A673 (cell line): ENCODE measurements around the gene PHRF1. TPM values are rescaled to one million over a fixed set of nuclear protein-coding genes. Genes with fewer than 3 reads are reported as not detected.

ENCODE experiments used
- BruUV-seq: library from RNA; stranded (reverse); fragments of 400-500 nt; replicated peaks from 2 replicates; lab custom pipeline; 2021; lab: Mats Ljungman, UMichigan
- CTCF ChIA-PET: fragments of 300-600 bp; sonication (Branson Sonifier 250); formaldehyde crosslinking; loops from one replicate; lab custom pipeline; 2022; ENCODE audit warnings: antibody characterized with exemption; lab: Charles Lee
- POLR2A ChIA-PET: fragments of 300-600 bp; sonication (Branson Sonifier 250); formaldehyde crosslinking; loops from one replicate; lab custom pipeline; 2022; ENCODE audit warnings: antibody characterized with exemption; ENCODE audit not compliant: low non-redundant PET; lab: Charles Lee
- DNase-seq: peaks from one replicate; pipeline ENCODE4 v3.0.0-alpha.2; 2015; ENCODE audit warnings: low spot score
- H3K27ac ChIP-seq: fragments of 200-600 bp; sonication (generic); 2 replicates; pipeline ENCODE4 v1.5.1; 2016; ENCODE audit warnings: mixed run types, low read depth, mild to moderate bottlenecking, mixed read lengths, antibody characterized with exemption, low read length; ENCODE audit not compliant: poor library complexity, severe bottlenecking
- H3K27me3 ChIP-seq: fragments of 200-600 bp; sonication (generic); replicated peaks from 2 replicates; pipeline ENCODE4 v1.6.1; 2017; ENCODE audit warnings: mixed run types, low read depth, mild to moderate bottlenecking, mixed read lengths, antibody characterized with exemption, low read length; ENCODE audit not compliant: insufficient read depth, poor library complexity
- H3K36me3 ChIP-seq: fragments of 200-600 bp; sonication (generic); 2 replicates; pipeline ENCODE4 v1.6.1; 2016; ENCODE audit warnings: mixed run types, mild to moderate bottlenecking, mixed read lengths, antibody characterized with exemption, low read length; ENCODE audit not compliant: insufficient read depth, poor library complexity, severe bottlenecking
- H3K4me1 ChIP-seq: fragments of 200-600 bp; sonication (generic); 2 replicates; pipeline ENCODE4 v1.6.1; 2017; ENCODE audit warnings: mixed run types, mild to moderate bottlenecking, mixed read lengths, antibody characterized with exemption, low read length; ENCODE audit not compliant: insufficient read depth, poor library complexity, severe bottlenecking
- H3K4me3 ChIP-seq: fragments of 200-600 bp; sonication (generic); 2 replicates; pipeline ENCODE4 v1.5.1; 2016; ENCODE audit warnings: low read depth, mixed run types, mild to moderate bottlenecking, mixed read lengths, low read length; ENCODE audit not compliant: poor library complexity, severe bottlenecking
- H3K9me3 ChIP-seq: fragments of 200-600 bp; sonication (generic); 2 replicates; pipeline ENCODE4 v1.6.1; 2016; ENCODE audit warnings: mixed run types, low read depth, mild to moderate bottlenecking, mixed read lengths, antibody characterized with exemption, low read length; ENCODE audit not compliant: poor library complexity, severe bottlenecking
- EZH2 ChIP-seq: fragments of 200-600 bp; sonication (generic); IDR thresholded peaks from 2 replicates; pipeline ENCODE4 v1.6.1; 2017; ENCODE audit warnings: borderline replicate concordance, low read depth, mild to moderate bottlenecking, mixed read lengths, antibody characterized with exemption, low read length; ENCODE audit not compliant: poor library complexity, severe bottlenecking
- intact Hi-C: fragments of 100-400 bp; cut with micrococcal nuclease; formaldehyde crosslinking; loops from one replicate; pipeline ENCODE4 v1.10.0; 2022; ENCODE audit not compliant: unreplicated experiment
- total RNA-seq: library from RNA; stranded (reverse); gene quantifications from 2 replicates; pipeline ENCODE4 v1.2.3, GENCODE V29; 2021
- TF ChIP-seq, protein P1 (sequence below): fragments of 300-800, 200-600 bp; sonication (generic); conservative IDR thresholded peaks from 2 replicates; pipeline ENCODE4 v1.5.1; 2017; ENCODE audit warnings: low read depth, mild to moderate bottlenecking, antibody characterized with exemption, low read length, moderate library complexity, mixed read lengths

Gene PHRF1
- total RNA-seq, 1 experiment from 2014 or later = 43.0 TPM

DNA sequence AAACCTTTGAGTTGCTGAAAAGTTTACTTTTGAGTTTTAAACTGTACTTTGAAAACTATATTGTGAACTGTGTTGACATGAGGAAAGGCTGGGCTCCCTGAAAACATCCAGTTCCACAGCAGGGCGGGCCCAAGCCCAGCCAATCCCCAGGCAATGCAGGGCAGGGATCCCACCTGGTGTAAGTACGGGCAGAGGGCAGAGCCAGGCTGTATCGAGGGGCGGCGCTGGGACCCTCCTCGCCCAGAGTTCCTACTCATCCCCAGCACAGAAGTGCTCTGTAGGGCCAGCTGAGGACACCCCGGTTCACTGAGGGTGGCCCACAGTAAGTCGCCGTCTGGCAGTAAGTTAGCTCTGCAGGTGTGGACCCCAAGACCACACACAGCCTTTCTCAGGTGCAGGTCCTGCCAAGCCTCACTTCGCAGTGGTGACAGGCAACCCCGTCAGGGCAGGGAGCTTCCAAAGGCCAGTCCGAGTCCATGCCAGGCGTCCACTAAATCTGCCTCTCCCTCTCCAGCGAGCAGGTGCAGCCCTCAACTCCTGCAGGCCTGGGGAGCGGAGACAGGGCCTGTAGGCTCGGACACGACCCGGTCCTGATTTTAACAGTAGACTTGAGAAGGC lies 9.2 kb upstream of the PHRF1 start:
- H3K4me1 ChIP-seq = no peaks in the 10 kb centered on the region
- no peaks in the 10 kb centered on the region for H3K36me3 ChIP-seq
- no peaks in the 10 kb centered on the region for H3K27me3 ChIP-seq
- no peaks in the 10 kb centered on the region for H3K9me3 ChIP-seq
- CTCF ChIA-PET = no interaction called here
- no peak overlapping the region for H3K27ac ChIP-seq
- POLR2A ChIA-PET = no interaction called here
- DNase-seq = no peak
- BruUV-seq = no TSS peak
- intact Hi-C loops = no loop called here
- peak overlapping the region; percentile 64 for H3K4me3 ChIP-seq
- TF ChIP-seq, protein P1, sequence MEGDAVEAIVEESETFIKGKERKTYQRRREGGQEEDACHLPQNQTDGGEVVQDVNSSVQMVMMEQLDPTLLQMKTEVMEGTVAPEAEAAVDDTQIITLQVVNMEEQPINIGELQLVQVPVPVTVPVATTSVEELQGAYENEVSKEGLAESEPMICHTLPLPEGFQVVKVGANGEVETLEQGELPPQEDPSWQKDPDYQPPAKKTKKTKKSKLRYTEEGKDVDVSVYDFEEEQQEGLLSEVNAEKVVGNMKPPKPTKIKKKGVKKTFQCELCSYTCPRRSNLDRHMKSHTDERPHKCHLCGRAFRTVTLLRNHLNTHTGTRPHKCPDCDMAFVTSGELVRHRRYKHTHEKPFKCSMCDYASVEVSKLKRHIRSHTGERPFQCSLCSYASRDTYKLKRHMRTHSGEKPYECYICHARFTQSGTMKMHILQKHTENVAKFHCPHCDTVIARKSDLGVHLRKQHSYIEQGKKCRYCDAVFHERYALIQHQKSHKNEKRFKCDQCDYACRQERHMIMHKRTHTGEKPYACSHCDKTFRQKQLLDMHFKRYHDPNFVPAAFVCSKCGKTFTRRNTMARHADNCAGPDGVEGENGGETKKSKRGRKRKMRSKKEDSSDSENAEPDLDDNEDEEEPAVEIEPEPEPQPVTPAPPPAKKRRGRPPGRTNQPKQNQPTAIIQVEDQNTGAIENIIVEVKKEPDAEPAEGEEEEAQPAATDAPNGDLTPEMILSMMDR = no peak
- no peak for TF ChIP-seq EZH2

DNA sequence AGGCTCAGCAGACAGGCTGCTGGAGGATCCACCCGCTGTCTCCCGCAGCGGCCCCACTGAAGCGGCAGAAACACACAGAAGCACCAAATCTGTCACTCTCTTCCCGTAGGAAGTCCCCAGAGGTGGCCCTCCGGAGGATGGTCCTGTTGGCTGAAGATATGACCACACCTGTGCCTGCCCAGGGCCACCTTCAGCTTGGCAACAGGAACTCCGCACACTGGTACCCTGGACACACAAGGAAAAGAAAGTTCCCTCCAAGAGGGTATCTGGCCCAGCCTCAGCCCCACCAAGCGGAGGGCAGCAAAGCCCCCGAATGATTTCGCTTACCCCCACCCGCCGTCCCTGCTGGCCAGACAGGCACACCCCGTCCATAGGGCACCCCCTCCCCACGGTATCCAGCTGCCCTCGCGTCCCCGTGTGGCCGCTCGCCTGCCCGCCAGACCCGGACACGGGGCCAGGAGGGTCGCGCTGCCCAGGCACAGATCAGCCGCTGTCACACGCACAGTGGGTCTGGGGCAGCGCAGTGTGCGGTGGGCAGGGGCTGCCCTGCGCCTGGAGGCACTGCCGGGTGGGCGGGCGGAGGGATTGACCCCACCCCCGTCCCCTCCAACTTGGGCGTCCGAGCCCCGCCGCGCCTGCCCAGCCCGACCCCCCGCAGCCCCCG lies 8.5 kb upstream of the PHRF1 start:
- Histone ChIP-seq H3K36me3 (no peaks in the 10 kb centered on the region), H3K27me3 (no peaks in the 10 kb centered on the region), H3K9me3 (no peaks in the 10 kb centered on the region), H3K4me3 (peak overlapping the region; percentile 64), H3K4me1 (no peaks in the 10 kb centered on the region), H3K27ac (peak overlapping the region; percentile 42)
- no TSS peak for BruUV-seq
- DNase-seq = no peak
- ChIA-PET POLR2A (no interaction called here), CTCF (no interaction called here)
- intact Hi-C loops = no loop called here
- TF ChIP-seq EZH2 = no peak
- TF ChIP-seq, protein P1 = no peak

DNA sequence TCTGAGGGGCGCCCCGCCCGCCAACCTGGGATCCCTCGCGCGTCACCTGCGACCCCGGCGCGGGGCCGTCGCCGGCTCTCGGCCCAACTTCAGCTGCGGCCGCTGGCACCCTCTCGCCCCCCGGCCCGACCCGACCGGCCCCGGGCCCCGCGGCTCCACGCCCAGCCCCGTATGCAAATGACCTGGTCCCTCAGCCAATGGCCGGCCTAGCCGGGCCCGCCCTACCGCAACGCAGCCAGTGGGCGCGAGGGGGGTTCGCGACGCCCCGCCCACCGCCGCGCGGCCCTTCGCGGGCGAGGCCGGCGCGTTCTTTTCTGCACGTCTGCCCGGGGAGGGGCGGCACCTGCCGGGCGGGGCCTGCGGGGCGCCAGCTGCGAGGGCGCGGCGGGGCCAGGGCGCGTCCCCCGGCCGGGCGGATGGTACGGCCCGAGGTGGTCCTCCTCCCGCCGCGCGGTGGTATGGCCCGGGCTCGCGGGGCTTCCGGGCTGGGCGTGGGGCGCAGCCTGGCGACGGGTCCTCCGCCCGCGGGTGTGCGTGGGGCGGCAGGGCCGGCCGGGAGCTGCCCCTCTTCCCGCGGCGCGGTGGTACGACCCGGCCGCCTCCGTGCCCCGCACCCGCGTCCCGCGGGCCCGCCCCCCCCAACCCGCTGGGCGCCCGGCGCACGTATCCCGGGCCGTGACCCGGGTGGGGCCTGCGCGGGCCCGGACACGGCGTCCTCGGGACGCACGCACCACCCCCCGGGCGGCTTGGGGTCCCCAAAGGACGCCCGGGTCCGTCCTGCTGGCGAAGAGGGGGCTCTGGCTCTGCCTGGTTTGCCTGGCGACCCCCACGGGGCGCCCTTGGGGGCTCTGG lies 7.7 kb upstream of the PHRF1 start:
- H3K9me3 ChIP-seq = no peaks in the 10 kb centered on the region
- no peaks in the 10 kb centered on the region for H3K36me3 ChIP-seq
- CTCF ChIA-PET = interaction anchor here (0.6 kb wide), 1 partner anchor 218 kb away, joined by 3 read pairs; no protein-coding TSS in a partner anchor
- no peaks in the 10 kb centered on the region for H3K27me3 ChIP-seq
- H3K4me1 ChIP-seq = no peaks in the 10 kb centered on the region
- POLR2A ChIA-PET = no interaction called here
- peak overlapping the region; percentile 88 for H3K27ac ChIP-seq
- peak overlapping the region; percentile 64 for H3K4me3 ChIP-seq
- intact Hi-C loops = no loop called here
- peak; percentile 96 for DNase-seq
- BruUV-seq = no TSS peak
- no peak for TF ChIP-seq EZH2
- TF ChIP-seq, protein P1 = no peak
